HG02763 (cell line): ENCODE results near the gene CD4.

Experiments used
- ATAC-seq: cut with Tn5 transposase; IDR thresholded peaks from one replicate; pipeline ENCODE4 v1.9.1; 2021; ENCODE audit warnings: mild to moderate bottlenecking, moderate library complexity; ENCODE audit not compliant: unreplicated experiment

CD4 gene

GRCh38 chr12:6810758-6811157 lies 21.4 kb downstream of the CD4 start:
- ATAC-seq = no peak

- no peak for ATAC-seq
Measured at GRCh38 chr12:6813363-6813762, 24.0 kb downstream of the CD4 start.

- no peak for ATAC-seq
Measured at GRCh38 chr12:6816598-6816997, 27.3 kb downstream of the CD4 start.

GRCh38 chr12:6817098-6817497 lies 27.8 kb downstream of the CD4 start:
- no peak for ATAC-seq

GRCh38 chr12:6817662-6818157 lies 28.4 kb downstream of the CD4 start:
- no peak for ATAC-seq

GRCh38 chr12:6818222-6818621 lies 28.9 kb downstream of the CD4 start:
- no peak for ATAC-seq

GRCh38 chr12:6818645-6819044 lies 29.3 kb downstream of the CD4 start:
- no peak for ATAC-seq

DNA sequence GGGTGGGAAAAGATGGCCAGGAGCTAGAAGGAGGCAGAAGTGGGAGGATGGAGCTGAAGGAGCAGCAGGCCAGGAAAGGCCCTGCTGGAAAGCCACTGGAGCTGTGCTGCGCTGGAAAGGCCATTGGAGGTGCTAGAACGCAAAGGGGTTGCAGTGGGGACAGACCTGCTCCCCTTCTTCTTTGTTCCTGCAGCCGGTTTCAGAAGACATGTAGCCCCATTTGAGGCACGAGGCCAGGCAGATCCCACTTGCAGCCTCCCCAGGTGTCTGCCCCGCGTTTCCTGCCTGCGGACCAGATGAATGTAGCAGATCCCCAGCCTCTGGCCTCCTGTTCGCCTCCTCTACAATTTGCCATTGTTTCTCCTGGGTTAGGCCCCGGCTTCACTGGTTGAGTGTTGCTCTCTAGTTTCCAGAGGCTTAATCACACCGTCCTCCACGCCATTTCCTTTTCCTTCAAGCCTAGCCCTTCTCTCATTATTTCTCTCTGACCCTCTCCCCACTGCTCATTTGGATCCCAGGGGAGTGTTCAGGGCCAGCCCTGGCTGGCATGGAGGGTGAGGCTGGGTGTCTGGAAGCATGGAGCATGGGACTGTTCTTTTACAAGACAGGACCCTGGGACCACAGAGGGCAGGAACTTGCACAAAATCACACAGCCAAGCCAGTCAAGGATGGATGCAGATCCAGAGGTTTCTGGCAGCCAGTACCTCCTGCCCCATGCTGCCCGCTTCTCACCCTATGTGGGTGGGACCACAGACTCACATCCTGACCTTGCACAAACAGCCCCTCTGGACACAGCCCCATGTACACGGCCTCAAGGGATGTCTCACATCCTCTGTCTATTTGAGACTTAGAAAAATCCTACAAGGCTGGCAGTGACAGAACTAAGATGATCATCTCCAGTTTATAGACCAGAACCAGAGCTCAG lies 30.0 kb downstream of the CD4 start:
- ATAC-seq = no peak

GRCh38 chr12:6820166-6820565 lies 30.8 kb downstream of the CD4 start:
- no peak for ATAC-seq

- no peak for ATAC-seq
Measured at GRCh38 chr12:6821591-6822425, 32.5 kb downstream of the CD4 start, which contains the start of gene GPR162. Gene GPR162, plus strand, starts transcription at chr12:6821821. Its CDS starts 2,078 bp downstream, at chr12:6823899.

DNA sequence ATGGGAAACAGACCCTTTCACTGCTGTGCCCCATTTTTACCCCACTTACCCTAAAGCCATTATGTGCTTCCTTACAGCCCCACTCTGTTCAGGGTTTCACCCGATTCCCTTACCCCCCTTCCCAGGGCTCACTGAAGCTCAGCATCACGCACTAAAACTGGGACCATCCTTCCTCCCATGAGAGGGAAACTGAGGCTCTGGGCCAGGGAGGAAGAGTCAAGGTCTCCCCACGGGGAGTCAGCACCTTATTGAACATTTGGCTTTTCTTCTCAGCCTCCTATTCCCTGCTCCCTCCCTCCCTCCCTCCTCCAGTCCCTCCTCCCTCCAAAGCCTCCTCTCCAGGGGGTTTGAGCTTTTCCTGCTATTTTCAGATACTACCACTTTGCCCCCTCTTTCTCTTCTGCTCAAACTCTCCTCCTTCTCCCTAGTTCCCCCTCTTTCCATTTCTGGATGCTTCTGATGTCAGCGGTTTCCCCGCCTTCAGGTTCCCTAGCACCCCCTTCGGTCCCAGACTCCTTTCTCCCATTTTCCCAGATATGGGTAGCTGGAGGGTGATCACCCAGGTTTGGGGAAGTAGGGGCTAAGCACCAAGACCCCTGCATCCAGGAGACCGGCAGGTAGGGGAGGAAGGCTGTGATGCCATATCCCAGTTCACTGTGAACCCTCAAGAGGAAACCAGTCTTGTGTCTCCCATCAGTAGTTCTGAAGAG lies 33.3 kb downstream of the CD4 start:
- no peak for ATAC-seq

DNA sequence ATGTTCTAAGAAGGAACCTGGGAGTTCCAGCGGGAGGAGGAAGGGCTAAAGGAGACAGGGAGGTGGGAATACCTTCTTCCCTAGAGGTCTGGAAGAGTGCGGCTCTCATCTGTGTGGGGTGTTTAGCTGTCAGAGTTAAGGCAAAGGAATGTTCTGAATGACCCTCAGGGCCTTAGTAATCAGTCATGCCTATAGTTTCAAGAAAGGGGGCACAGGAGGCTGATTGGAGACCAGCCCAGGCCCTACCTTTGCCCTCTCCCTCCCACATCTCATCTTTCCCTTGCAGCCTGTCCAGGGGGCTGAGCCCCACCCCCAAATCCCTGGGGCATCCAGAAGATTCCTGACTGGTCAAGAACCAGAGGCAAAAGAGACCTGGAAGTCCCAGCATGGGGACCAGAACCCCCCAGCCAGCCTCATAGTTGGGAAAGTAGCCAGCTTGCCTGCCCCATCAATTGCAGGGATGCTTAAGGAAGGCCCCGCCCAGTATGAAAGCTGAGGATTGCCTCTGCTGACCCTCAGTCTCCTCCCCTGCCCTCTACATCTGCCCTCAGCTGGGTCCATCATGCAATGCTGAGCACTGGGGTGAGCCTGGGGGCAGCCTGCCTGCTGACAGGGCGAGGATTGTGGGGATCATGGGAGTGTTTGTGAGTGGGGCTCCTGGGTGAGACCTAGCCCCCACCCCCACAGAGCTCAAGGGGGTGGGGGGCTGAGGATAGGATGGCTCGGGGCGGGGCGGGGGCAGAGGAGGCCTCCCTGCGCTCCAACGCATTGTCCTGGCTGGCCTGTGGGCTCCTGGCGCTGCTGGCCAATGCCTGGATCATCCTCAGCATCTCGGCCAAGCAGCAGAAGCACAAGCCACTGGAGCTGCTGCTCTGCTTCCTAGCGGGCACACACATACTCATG lies 34.1 kb downstream of the CD4 start:
- ATAC-seq = no peak

DNA sequence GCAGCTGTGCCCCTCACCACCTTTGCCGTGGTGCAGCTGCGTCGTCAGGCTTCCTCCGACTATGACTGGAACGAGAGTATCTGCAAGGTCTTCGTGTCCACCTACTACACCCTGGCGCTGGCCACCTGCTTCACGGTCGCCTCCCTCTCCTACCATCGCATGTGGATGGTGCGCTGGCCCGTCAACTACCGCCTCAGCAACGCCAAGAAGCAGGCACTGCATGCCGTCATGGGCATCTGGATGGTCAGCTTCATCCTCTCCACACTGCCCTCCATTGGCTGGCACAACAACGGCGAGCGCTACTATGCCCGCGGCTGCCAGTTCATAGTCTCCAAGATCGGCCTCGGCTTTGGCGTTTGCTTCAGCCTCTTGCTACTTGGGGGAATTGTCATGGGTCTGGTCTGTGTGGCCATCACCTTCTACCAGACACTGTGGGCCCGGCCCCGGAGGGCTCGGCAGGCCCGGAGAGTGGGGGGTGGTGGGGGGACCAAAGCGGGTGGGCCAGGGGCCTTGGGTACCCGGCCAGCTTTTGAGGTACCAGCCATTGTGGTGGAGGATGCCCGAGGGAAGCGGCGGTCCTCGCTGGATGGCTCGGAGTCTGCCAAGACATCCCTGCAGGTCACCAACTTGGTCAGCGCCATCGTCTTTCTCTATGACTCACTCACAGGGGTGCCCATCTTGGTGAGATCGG lies 34.9 kb downstream of the CD4 start:
- ATAC-seq = no peak

- no peak for ATAC-seq
Measured at GRCh38 chr12:6824901-6825381, 35.6 kb downstream of the CD4 start.

DNA sequence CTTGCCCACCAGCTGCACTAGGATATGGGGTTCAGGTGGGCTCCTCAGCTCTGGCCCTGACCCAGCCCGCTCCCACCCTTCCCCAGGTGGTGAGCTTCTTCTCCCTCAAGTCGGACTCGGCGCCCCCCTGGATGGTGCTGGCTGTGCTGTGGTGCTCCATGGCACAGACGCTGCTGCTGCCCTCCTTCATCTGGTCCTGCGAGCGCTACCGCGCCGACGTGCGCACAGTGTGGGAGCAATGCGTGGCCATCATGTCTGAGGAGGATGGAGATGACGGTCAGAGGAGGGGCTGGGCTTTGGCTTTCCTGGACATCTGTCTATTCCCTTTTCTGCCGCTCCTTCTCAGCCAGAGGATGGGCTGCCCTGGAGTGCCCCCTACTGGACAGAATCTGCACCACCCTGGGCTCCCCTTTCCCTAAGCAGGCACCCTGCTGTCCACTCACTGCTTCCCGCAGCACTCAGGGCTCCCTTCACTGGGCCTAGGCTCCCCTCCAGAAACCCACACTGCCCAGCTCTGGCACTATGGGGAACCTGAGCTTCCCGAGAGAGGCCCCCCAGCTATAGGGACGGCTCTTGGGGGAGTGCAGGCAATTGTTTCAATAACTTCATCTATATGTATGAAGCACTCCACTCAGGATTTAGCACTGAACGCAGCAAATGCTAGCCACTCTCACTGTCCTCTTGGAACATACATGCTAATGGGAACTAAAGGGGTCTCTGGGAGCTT lies 36.2 kb downstream of the CD4 start:
- ATAC-seq = no peak

- ATAC-seq = no peak
Measured at GRCh38 chr12:6826125-6826733, 36.9 kb downstream of the CD4 start.

GRCh38 chr12:6826734-6827436 lies 37.6 kb downstream of the CD4 start:
- no peak for ATAC-seq
